ENCODE results near the gene SFR1. TPM values are rescaled to one million over a fixed set of nuclear protein-coding genes. Genes with fewer than 3 reads are reported as not detected.

Gene SFR1
- polyA plus RNA-seq, 1 donor = 11.9 TPM

DNA sequence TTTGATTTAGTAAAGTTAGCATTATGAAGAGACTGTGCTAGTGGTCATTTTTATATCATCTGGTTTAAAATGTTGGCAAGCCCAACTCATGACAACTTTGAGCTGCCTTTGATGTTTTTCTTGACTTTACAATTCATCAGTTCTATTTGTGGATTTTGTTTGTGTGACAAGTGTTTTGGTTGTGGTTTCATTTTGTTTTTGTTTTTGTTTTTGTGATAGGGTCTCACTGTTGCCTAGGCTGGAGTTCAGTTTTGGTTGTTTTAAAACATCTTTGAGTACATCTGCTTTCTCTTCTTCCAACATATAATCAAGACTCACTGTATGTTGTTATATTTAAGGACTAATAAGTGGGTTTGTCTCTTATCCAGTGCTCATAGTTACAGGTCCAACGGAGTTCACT is 17.6 kb upstream of the SFR1 start:
- no peak for DNase-seq

- DNase-seq = no peak
Observed at GRCh38 chr10:104104926-104105325, 17.0 kb upstream of the SFR1 start.

- DNase-seq = no peak
Observed at GRCh38 chr10:104109908-104110662, 11.9 kb upstream of the SFR1 start.

- no peak for DNase-seq
Observed at GRCh38 chr10:104113376-104113956, 8.5 kb upstream of the SFR1 start.

GRCh38 chr10:104117839-104118323 is 4.1 kb upstream of the SFR1 start:
- DNase-seq = no peak

DNA sequence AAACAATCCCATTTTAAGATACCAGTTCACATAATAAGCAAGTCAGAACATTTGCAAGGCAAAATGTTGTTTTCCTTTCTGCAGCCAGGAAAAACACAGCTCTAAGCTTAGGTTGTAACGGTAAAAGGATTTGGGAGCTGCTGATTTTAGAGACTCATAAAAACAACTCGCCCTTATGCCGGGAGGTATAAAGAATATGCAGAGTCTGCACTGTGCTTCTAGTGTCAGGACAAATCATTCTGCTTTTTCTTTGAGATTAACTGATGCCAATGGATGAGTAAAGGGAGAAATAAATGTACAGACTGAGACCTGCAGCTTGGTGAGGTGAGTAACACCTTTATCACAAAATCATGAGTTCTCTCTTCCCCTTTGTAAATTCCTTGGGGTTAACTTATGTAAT is 2.0 kb upstream of the SFR1 start:
- DNase-seq = no peak

DNA sequence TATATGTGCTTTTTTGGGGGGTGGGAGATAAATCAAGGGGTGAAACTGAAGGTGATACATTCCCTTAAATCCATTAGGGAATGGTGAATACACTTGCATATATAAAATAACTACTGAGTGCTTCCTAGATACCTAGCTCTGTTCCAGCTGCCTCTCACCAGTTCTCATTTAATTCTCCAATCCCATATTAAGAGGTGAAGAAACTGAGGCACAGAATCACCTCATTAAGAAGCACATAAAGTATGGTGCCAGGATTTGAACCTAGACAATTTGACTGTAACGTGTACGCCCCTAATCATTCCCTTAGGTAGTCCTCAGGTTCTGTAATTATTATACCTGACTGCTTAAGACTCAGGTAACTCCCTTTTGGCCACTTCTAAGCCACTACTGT is 1.5 kb upstream of the SFR1 start:
- no peak for DNase-seq

GRCh38 chr10:104120903-104121484 is 977 bp upstream of the SFR1 start:
- DNase-seq = peak; percentile 93

GRCh38 chr10:104122225-104123107 is 495 bp downstream of the SFR1 start:
- DNase-seq = no peak

- no peak for DNase-seq
Observed at GRCh38 chr10:104123397-104123796, 1.4 kb downstream of the SFR1 start.

GRCh38 chr10:104127411-104127810 is 5.4 kb downstream of the SFR1 start:
- no peak for DNase-seq

GRCh38 chr10:104128214-104128613 is 6.2 kb downstream of the SFR1 start:
- DNase-seq = no peak

DNA sequence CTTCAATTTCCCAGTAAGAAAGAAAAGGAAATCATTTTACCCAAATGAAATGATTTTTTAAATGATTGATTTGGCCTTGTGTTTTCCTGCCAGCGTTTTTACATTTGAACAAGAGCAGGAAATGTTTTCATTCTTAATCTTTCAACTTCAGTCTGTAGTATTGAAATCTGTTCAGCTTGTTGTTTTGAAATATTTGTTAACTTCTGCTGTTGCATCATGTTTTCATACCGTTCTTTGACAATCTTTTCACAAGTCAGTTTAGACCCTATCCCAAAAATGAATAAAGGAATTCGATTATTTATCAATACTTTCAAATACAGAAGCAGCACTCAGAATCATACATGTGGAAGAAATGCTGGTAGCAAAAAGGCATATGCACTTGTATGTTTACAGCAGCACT is 8.1 kb downstream of the SFR1 start:
- no peak for DNase-seq

DNA sequence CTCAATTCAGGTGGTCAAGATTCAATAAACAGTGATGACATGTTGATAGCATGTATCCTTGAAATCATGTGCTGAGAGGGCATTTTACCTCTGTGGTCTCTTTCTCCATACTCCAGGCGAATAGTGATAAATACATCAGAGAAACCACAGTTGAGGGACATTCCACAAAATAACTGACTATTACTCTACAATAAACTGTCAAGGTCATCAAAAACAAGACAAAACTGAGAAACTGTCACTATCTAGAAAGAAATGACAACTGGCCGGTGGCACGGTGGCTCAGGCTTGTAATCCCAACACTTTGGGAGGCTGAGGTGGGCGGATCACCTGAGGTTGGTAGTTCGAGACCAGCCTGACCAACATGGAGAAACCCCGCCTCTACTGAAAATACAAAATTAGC is 16.2 kb downstream of the SFR1 start:
- DNase-seq = no peak

DNA sequence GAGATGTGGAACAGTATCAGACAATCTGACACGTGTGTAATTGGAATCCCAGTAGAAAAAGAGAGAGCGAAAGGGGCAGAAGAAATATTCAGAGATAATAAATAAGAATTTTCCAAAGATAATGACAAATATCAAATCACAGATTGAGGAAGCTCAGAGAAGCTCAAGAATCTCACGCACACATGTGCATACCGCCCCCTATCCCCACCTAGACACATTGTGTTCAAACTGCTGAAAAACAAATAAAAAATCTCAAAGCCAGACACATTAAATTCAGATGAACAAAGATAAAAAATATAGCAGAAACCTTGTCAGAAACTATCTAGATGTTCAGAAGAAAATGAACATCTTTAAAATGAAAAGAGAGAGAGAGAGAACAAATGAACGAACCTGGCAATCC is 17.2 kb downstream of the SFR1 start:
- DNase-seq = no peak

- no peak for DNase-seq
Observed at GRCh38 chr10:104142081-104142480, 20.1 kb downstream of the SFR1 start.

DNA sequence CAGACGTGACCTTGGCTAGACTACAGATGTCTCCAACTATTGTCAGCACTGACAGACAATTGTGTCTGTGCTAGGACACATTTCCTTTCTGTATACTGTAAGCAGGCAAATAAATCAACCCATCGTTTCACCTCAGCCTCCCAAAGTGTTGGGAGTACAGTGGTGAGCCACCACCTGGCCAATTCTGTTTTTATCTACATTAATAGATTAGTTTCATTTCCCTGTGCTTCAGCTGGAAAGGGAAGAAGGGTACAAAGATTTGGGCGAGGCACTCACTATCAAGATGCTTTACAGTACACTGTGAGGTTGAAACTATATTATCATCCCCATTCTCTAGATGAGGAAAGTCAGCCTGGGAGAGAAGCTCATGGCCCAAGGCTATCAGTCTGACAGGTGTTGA is 21.9 kb downstream of the SFR1 start:
- DNase-seq = no peak

GRCh38 chr10:104144931-104145330 is 23.0 kb downstream of the SFR1 start:
- no peak for DNase-seq

- no peak for DNase-seq
Observed at GRCh38 chr10:104146882-104147281, 24.9 kb downstream of the SFR1 start.

- DNase-seq = no peak
Observed at GRCh38 chr10:104150139-104150538, 28.2 kb downstream of the SFR1 start.

- no peak for DNase-seq
Observed at GRCh38 chr10:104151737-104152136, 29.8 kb downstream of the SFR1 start.

DNA sequence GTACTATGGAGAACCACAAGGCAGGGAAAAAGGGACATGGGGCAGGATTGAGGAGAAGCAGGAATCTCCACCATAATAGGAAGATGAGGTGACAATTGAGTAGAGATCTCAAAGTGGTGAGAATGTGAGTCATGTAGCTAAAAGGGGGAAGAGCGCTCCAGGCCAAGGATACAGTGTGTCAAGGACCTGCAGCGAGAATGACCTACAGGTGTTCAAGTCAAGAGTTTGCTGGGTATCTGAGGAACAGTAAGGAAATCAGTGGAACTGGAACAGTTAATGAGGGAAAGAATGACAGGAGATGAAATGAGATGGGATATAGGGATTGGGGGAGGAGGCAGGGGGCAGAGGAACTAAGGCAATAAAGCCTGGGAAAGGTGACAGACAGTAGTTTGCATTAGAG is 33.6 kb downstream of the SFR1 start:
- no peak for DNase-seq
